Measurements from ENCODE around the gene ID3. TPM values are rescaled to one million over a fixed set of nuclear protein-coding genes. Genes with fewer than 3 reads are reported as not detected.
A peak's percentile ranks its signal among the peaks of the same experiment; 100 is the strongest.

The ID3 gene
- total and polyA plus RNA-seq, 2 experiments from 2014 or later = 376 to 680 TPM

- Histone ChIP-seq H2AFZ (no peak overlapping the region), H3K79me2 (ENCODE audit: insufficient read depth) (no peaks in the 10 kb centered on the region), H3K9me3 (ENCODE audit: low read depth) (no peaks in the 10 kb centered on the region), H3K4me1 (ENCODE audit: insufficient read depth) (peaks cover 15% of the 10 kb centered on the region), H3K4me3 (no peak overlapping the region), H3K36me3 (ENCODE audit: low read depth) (no peaks in the 10 kb centered on the region), H3K9ac (no peak overlapping the region), H3K27me3 (replicated peaks; ENCODE audit: insufficient read depth) (no peaks in the 10 kb centered on the region), H3K9me2 (ENCODE audit: insufficient read depth) (no peaks in the 10 kb centered on the region), H3F3A (ENCODE audit: insufficient read depth) (0 out of 2 replicates have a peak, but pooled peaks cover 5% of the 10 kb centered on the region), H3K4me2 (ENCODE audit: unreplicated experiment) (no peak overlapping the region), H3K27ac (no peak overlapping the region), H4K20me1 (ENCODE audit: insufficient read depth) (no peaks in the 10 kb centered on the region)
- WGBS, 2 experiments (ENCODE audit: low coverage in 1 of 2, low lambda C conversion rate in 2 of 2, missing lambda C conversion rate in 2 of 2) = 70 to 73% methylated on average over 6 of the region's 6 CpGs
- DNase-seq = peak; percentile 20
- in situ Hi-C loops (cut with MboI) = no loop called here
- TF ChIP-seq EZH2phosphoT487 (IDR thresholded peaks at IDR 0.05; ENCODE audit: insufficient read depth, low read depth) = no peak
- TF ChIP-seq EZH2 (IDR thresholded peaks at IDR 0.05; ENCODE audit: insufficient read depth, poor library complexity, severe bottlenecking) = no peak
These were observed 34.4 kb upstream of the ID3 start for GRCh38 chr1:23593556-23594148.

GRCh38 chr1:23593042-23593521 is 33.8 kb upstream of the ID3 start:
- DNase-seq = no peak
- in situ Hi-C loops (cut with MboI) = no loop called here
- H3K9ac ChIP-seq = peak overlapping the region; percentile 33; the same call in 1 of the 2 replicates
- H3K9me2 ChIP-seq (ENCODE audit: insufficient read depth) = no peaks in the 10 kb centered on the region
- H2AFZ ChIP-seq = peak overlapping the region; percentile 70; the same call in 1 of the 2 replicates
- H3K4me1 ChIP-seq (ENCODE audit: insufficient read depth) = peaks cover 15% of the 10 kb centered on the region
- 0 out of 2 replicates have a peak, but pooled peaks cover 5% of the 10 kb centered on the region for H3F3A ChIP-seq (ENCODE audit: insufficient read depth)
- H3K4me2 ChIP-seq (ENCODE audit: unreplicated experiment) = no peak overlapping the region
- TF ChIP-seq EZH2 (IDR thresholded peaks at IDR 0.05; ENCODE audit: insufficient read depth, poor library complexity, severe bottlenecking) = no peak
- no peak for TF ChIP-seq EZH2phosphoT487 (IDR thresholded peaks at IDR 0.05; ENCODE audit: insufficient read depth, low read depth)
- H3K79me2 ChIP-seq (ENCODE audit: insufficient read depth) = no peaks in the 10 kb centered on the region
- 78 to 79% methylated on average over 5 of the region's 5 CpGs for WGBS, 2 experiments (ENCODE audit: low coverage in 1 of 2, low lambda C conversion rate in 2 of 2, missing lambda C conversion rate in 2 of 2)
- no peak overlapping the region for H3K4me3 ChIP-seq
- no peaks in the 10 kb centered on the region for H3K9me3 ChIP-seq (ENCODE audit: low read depth)
- H4K20me1 ChIP-seq (ENCODE audit: insufficient read depth) = no peaks in the 10 kb centered on the region
- no peak overlapping the region for H3K27ac ChIP-seq
- no peaks in the 10 kb centered on the region for H3K36me3 ChIP-seq (ENCODE audit: low read depth)
- no peaks in the 10 kb centered on the region for H3K27me3 ChIP-seq (replicated peaks; ENCODE audit: insufficient read depth)

GRCh38 chr1:23592209-23592892 is 33.0 kb upstream of the ID3 start:
- H3K36me3 ChIP-seq (ENCODE audit: low read depth) = no peaks in the 10 kb centered on the region
- H3K4me3 ChIP-seq = no peak overlapping the region
- H3K9me3 ChIP-seq (ENCODE audit: low read depth) = no peaks in the 10 kb centered on the region
- H3K9me2 ChIP-seq (ENCODE audit: insufficient read depth) = no peaks in the 10 kb centered on the region
- TF ChIP-seq EZH2 (IDR thresholded peaks at IDR 0.05; ENCODE audit: insufficient read depth, poor library complexity, severe bottlenecking) (no peak), EZH2phosphoT487 (IDR thresholded peaks at IDR 0.05; ENCODE audit: insufficient read depth, low read depth) (no peak)
- no peaks in the 10 kb centered on the region for H3K27me3 ChIP-seq (replicated peaks; ENCODE audit: insufficient read depth)
- peak; percentile 35 for DNase-seq
- peaks cover 11% of the 10 kb centered on the region for H3K4me1 ChIP-seq (ENCODE audit: insufficient read depth)
- in situ Hi-C loops (cut with MboI) = no loop called here
- 0 out of 2 replicates have a peak overlapping the region, but pooled peaks have one; percentile 17 for H3K27ac ChIP-seq
- no peak overlapping the region for H3K4me2 ChIP-seq (ENCODE audit: unreplicated experiment)
- H2AFZ ChIP-seq = peak overlapping the region; percentile 70
- WGBS, 2 experiments (ENCODE audit: low coverage in 1 of 2, low lambda C conversion rate in 2 of 2, missing lambda C conversion rate in 2 of 2) = 56 to 62% methylated on average over 4 of the region's 4 CpGs
- H4K20me1 ChIP-seq (ENCODE audit: insufficient read depth) = no peaks in the 10 kb centered on the region
- H3F3A ChIP-seq (ENCODE audit: insufficient read depth) = 0 out of 2 replicates have a peak, but pooled peaks cover 5% of the 10 kb centered on the region
- peak overlapping the region; percentile 33 for H3K9ac ChIP-seq
- H3K79me2 ChIP-seq (ENCODE audit: insufficient read depth) = no peaks in the 10 kb centered on the region

- Histone ChIP-seq H3K4me3 (no peak overlapping the region), H3K36me3 (ENCODE audit: low read depth) (no peaks in the 10 kb centered on the region), H3F3A (ENCODE audit: insufficient read depth) (0 out of 2 replicates have a peak, but pooled peaks cover 5% of the 10 kb centered on the region), H4K20me1 (ENCODE audit: insufficient read depth) (no peaks in the 10 kb centered on the region), H3K9me2 (ENCODE audit: insufficient read depth) (no peaks in the 10 kb centered on the region), H3K9me3 (ENCODE audit: low read depth) (no peaks in the 10 kb centered on the region), H2AFZ (no peak overlapping the region), H3K9ac (no peak overlapping the region), H3K27me3 (replicated peaks; ENCODE audit: insufficient read depth) (no peaks in the 10 kb centered on the region), H3K4me2 (ENCODE audit: unreplicated experiment) (no peak overlapping the region), H3K79me2 (ENCODE audit: insufficient read depth) (no peaks in the 10 kb centered on the region), H3K4me1 (ENCODE audit: insufficient read depth) (peaks cover 9% of the 10 kb centered on the region), H3K27ac (no peak overlapping the region)
- 82 to 87% methylated on average over 15 of the region's 15 CpGs for WGBS, 2 experiments (ENCODE audit: low coverage in 1 of 2, low lambda C conversion rate in 2 of 2, missing lambda C conversion rate in 2 of 2)
- TF ChIP-seq EZH2phosphoT487 (IDR thresholded peaks at IDR 0.05; ENCODE audit: insufficient read depth, low read depth) = no peak
- TF ChIP-seq EZH2 (IDR thresholded peaks at IDR 0.05; ENCODE audit: insufficient read depth, poor library complexity, severe bottlenecking) = no peak
- in situ Hi-C loops (cut with MboI) = no loop called here
- no peak for DNase-seq
These were observed 32.3 kb upstream of the ID3 start for GRCh38 chr1:23591460-23592208.
